HepG2 (cell line): ENCODE measurements around the gene CCT7. TPM values are rescaled to one million over a fixed set of nuclear protein-coding genes. Genes with fewer than 3 reads are reported as not detected.
A peak's percentile ranks its signal among the peaks of the same experiment; 100 is the strongest.

Source experiments
- CAMTA2 ChIP-seq: sonication (generic); formaldehyde crosslinking; IDR thresholded peaks from 2 replicates; pipeline ENCODE4 v1.4.0; 2020; ENCODE audit warnings: mild to moderate bottlenecking, missing genetic modification reagents, borderline replicate concordance
- EZH2 ChIP-seq: conservative IDR thresholded peaks from 2 replicates; pipeline ENCODE4 v1.6.1; 2012; ENCODE audit warnings: mild to moderate bottlenecking, low read depth, low read length, moderate library complexity
- FOXC1 ChIP-seq: sonication (generic); formaldehyde crosslinking; IDR thresholded peaks from 2 replicates; pipeline ENCODE4 v1.8.0; 2022; ENCODE audit warnings: mild to moderate bottlenecking, missing genetic modification reagents, borderline replicate concordance
- FOXK2 ChIP-seq: fragments of 450-650 bp; IDR thresholded peaks from 2 replicates; pipeline ENCODE4 v1.6.1; 2016
- HNRNPL ChIP-seq: fragments of 200-400 bp; formaldehyde crosslinking; IDR thresholded peaks from 2 replicates; pipeline ENCODE4 v1.6.1; 2017; ENCODE audit warnings: mild to moderate bottlenecking, low read depth, low read length
- PHF20 ChIP-seq: sonication (generic); formaldehyde crosslinking; IDR thresholded peaks from 2 replicates; pipeline ENCODE4 v1.5.0; 2020; ENCODE audit warnings: mild to moderate bottlenecking, missing genetic modification reagents
- PITX1 ChIP-seq: sonication (generic); formaldehyde crosslinking; IDR thresholded peaks from 2 replicates; pipeline ENCODE4 v1.5.1; 2020; ENCODE audit warnings: mild to moderate bottlenecking, missing genetic modification reagents
- REXO4 ChIP-seq: sonication (generic); formaldehyde crosslinking; IDR thresholded peaks from 2 replicates; pipeline ENCODE4 v1.8.0; 2022; ENCODE audit warnings: missing genetic modification reagents, mild to moderate bottlenecking, borderline replicate concordance
- SATB2 ChIP-seq: sonication (generic); formaldehyde crosslinking; IDR thresholded peaks from 2 replicates; pipeline ENCODE4 v1.5.0; 2020; ENCODE audit warnings: missing genetic modification reagents
- SOX5 ChIP-seq: IDR thresholded peaks from 2 replicates; pipeline ENCODE4 v1.6.1; 2016; ENCODE audit warnings: borderline replicate concordance
- SOX6 ChIP-seq, 2 experiments: fragments of 450-650 bp in 1 of 2; sonication (generic) in 1 of 2; formaldehyde crosslinking in 1 of 2; IDR thresholded peaks; 2 replicates each; pipeline versions ENCODE4 v1.4.0 to v1.6.1; 2017 to 2020; ENCODE audit warnings: antibody characterized with exemption in 1 of 2, mild to moderate bottlenecking in 1 of 2, missing genetic modification reagents in 1 of 2
- SSRP1 ChIP-seq: IDR thresholded peaks from 2 replicates; pipeline ENCODE4 v1.6.1; 2016; ENCODE audit warnings: control low read depth
- TAF15 ChIP-seq: fragments of 200-400 bp; formaldehyde crosslinking; IDR thresholded peaks from one replicate; pipeline ENCODE4 v1.6.1; 2018; ENCODE audit warnings: mild to moderate bottlenecking, low read depth, low read length; ENCODE audit not compliant: poor library complexity, severe bottlenecking
- ZNF232 ChIP-seq: sonication (generic); formaldehyde crosslinking; IDR thresholded peaks from 2 replicates; pipeline ENCODE4 v1.4.0; 2020; ENCODE audit warnings: missing genetic modification reagents, borderline replicate concordance
- ZNF34 ChIP-seq: sonication (generic); formaldehyde crosslinking; IDR thresholded peaks from 2 replicates; pipeline ENCODE4 v1.4.0; 2020; ENCODE audit warnings: mild to moderate bottlenecking, missing genetic modification reagents, borderline replicate concordance
- ZNF496 ChIP-seq: sonication (generic); formaldehyde crosslinking; IDR thresholded peaks from 2 replicates; pipeline ENCODE4 v1.8.1; 2023; ENCODE audit warnings: mild to moderate bottlenecking, moderate library complexity, missing genetic modification reagents; ENCODE audit not compliant: insufficient replicate concordance
- ZNF572 ChIP-seq: sonication (generic); formaldehyde crosslinking; IDR thresholded peaks from 2 replicates; pipeline ENCODE4 v1.5.1; 2020; ENCODE audit warnings: mild to moderate bottlenecking, missing genetic modification reagents
- ZNF674 ChIP-seq: sonication (generic); formaldehyde crosslinking; IDR thresholded peaks from 2 replicates; pipeline ENCODE4 v1.5.0; 2020; ENCODE audit warnings: low read depth, mild to moderate bottlenecking, missing genetic modification reagents
- ZNF740 ChIP-seq: sonication (generic); formaldehyde crosslinking; IDR thresholded peaks from 2 replicates; pipeline ENCODE4 v1.4.0; 2020; ENCODE audit warnings: missing genetic modification reagents
- ZNF75D ChIP-seq: sonication (generic); formaldehyde crosslinking; IDR thresholded peaks from 2 replicates; pipeline ENCODE4 v1.8.1; 2023; ENCODE audit warnings: missing genetic modification reagents, mild to moderate bottlenecking, borderline replicate concordance
- ZSCAN12 ChIP-seq: sonication (generic); formaldehyde crosslinking; IDR thresholded peaks from 2 replicates; pipeline ENCODE4 v1.9.0; 2021; ENCODE audit warnings: mild to moderate bottlenecking, missing genetic modification reagents
- polyA plus RNA-seq, 8 experiments: library from polyadenylated mRNA; depleted of rRNA in 3 of 8; stranded (reverse) in 7 of 8; unstranded in 1 of 8; fragments of >200 nt; fragmentation: Illumina TruSeq in 4 of 8; extraction: Trizol in 4 of 8; gene quantifications; 2 replicates each; pipeline versions ENCODE4 v1.2.1 to v1.2.3, GENCODE V29; 2011 to 2016; ENCODE audit warnings: low read depth in 4 of 8, missing spikeins in 1 of 8, mixed read lengths in 1 of 8; ENCODE audit not compliant: insufficient read depth in 1 of 8
- total RNA-seq, 5 experiments: library from RNA; depleted of rRNA; stranded (reverse); fragments of >200 nt; fragmentation: Illumina TruSeq; extraction: Trizol; gene quantifications; 2 replicates each; pipeline ENCODE4 v1.2.3, GENCODE V29; 2016; ENCODE audit warnings: low read depth in 1 of 5
- TF ChIP-seq, protein P1 (sequence below): sonication (generic); formaldehyde crosslinking; IDR thresholded peaks from 2 replicates; pipeline ENCODE4 v1.8.1; 2023; ENCODE audit warnings: mild to moderate bottlenecking, moderate library complexity, missing genetic modification reagents
- TF ChIP-seq, protein P2 (sequence below): IDR thresholded peaks from 2 replicates; pipeline ENCODE4 v1.6.1; 2012; ENCODE audit warnings: inconsistent platforms
- TF ChIP-seq, protein P3 (sequence below): sonication (generic); formaldehyde crosslinking; IDR thresholded peaks from 2 replicates; pipeline ENCODE4 v1.4.0; 2020; ENCODE audit warnings: missing genetic modification reagents; ENCODE audit errors: not compliant biosample characterization
- TF ChIP-seq, protein P4 (sequence below): sonication (generic); formaldehyde crosslinking; conservative IDR thresholded peaks from 2 replicates; pipeline ENCODE4 v1.8.0; 2022; ENCODE audit warnings: low read depth, missing genetic modification reagents
- TF ChIP-seq, protein P5 (sequence below): IDR thresholded peaks from 2 replicates; pipeline ENCODE4 v1.6.1; 2016; ENCODE audit warnings: missing compliant biosample characterization, missing genetic modification reagents, borderline replicate concordance

CCT7 gene
- total and polyA plus RNA-seq, 2 of the 13 experiments (the other 11 are each of a cell fraction or from before 2014, with no cell fraction given), result 347 to 517 TPM

GRCh38 chr2:73283545-73284295 lies 49.6 kb downstream of the CCT7 start (continued):
- TF ChIP-seq HNRNPL (no peak), ZSCAN12 (CRISPR knock-in tag) (no peak), FOXC1 (peak; percentile 46; the same call in 1 of the 2 replicates), ZNF572 (CRISPR knock-in tag) (no peak), ZNF674 (CRISPR knock-in tag) (no peak), ZNF75D (CRISPR knock-in tag) (no peak), SOX6 (IDR thresholded peaks at IDR 0.05) (no peak), SOX6 (CRISPR knock-in tag; IDR thresholded peaks at IDR 0.05) (no peak), REXO4 (CRISPR knock-in tag) (no peak), PHF20 (CRISPR knock-in tag) (no peak), SOX5 (CRISPR knock-in tag) (peak; percentile 7; the same call in 1 of the 2 replicates), ZNF496 (CRISPR knock-in tag) (no peak), CAMTA2 (CRISPR knock-in tag) (no peak), FOXK2 (no peak), TAF15 (no peak), EZH2 (no peak), ZNF34 (CRISPR knock-in tag) (no peak), SSRP1 (CRISPR knock-in tag) (no peak), ZNF740 (no peak), SATB2 (no peak), PITX1 (CRISPR knock-in tag) (no peak), ZNF232 (CRISPR knock-in tag) (no peak)
- TF ChIP-seq, protein P1, sequence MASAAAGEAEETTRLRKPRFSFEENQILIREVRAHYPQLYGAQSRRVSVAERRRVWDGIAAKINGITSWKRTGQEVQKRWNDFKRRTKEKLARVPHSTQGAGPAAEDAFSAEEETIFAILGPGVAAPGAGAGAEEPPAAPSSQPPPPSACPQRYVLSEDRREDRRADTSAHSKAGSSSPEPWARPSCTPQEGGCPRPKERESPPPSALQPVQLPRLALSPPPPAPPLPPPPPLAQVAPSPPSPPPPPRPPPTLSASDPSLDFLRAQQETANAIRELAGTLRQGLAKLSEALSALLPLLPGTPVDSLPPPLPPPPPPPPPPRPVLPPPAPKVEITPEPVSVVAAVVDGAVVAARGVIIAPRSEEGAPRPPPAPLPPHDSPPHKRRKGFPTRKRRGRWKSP (CRISPR knock-in tag), result no peak; the same call in 1 of the 2 replicates
- TF ChIP-seq, protein P2, sequence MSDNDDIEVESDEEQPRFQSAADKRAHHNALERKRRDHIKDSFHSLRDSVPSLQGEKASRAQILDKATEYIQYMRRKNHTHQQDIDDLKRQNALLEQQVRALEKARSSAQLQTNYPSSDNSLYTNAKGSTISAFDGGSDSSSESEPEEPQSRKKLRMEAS, result peak; percentile 77; the same call in 1 of the 2 replicates
- TF ChIP-seq, protein P3, sequence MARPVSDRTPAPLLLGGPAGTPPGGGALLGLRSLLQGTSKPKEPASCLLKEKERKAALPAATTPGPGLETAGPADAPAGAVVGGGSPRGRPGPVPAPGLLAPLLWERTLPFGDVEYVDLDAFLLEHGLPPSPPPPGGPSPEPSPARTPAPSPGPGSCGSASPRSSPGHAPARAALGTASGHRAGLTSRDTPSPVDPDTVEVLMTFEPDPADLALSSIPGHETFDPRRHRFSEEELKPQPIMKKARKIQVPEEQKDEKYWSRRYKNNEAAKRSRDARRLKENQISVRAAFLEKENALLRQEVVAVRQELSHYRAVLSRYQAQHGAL (CRISPR knock-in tag), result no peak
- TF ChIP-seq, protein P4, sequence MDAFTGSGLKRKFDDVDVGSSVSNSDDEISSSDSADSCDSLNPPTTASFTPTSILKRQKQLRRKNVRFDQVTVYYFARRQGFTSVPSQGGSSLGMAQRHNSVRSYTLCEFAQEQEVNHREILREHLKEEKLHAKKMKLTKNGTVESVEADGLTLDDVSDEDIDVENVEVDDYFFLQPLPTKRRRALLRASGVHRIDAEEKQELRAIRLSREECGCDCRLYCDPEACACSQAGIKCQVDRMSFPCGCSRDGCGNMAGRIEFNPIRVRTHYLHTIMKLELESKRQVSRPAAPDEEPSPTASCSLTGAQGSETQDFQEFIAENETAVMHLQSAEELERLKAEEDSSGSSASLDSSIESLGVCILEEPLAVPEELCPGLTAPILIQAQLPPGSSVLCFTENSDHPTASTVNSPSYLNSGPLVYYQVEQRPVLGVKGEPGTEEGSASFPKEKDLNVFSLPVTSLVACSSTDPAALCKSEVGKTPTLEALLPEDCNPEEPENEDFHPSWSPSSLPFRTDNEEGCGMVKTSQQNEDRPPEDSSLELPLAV (CRISPR knock-in tag), result no peak
- TF ChIP-seq, protein P5, sequence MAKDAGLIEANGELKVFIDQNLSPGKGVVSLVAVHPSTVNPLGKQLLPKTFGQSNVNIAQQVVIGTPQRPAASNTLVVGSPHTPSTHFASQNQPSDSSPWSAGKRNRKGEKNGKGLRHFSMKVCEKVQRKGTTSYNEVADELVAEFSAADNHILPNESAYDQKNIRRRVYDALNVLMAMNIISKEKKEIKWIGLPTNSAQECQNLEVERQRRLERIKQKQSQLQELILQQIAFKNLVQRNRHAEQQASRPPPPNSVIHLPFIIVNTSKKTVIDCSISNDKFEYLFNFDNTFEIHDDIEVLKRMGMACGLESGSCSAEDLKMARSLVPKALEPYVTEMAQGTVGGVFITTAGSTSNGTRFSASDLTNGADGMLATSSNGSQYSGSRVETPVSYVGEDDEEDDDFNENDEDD (CRISPR knock-in tag), result no peak
